ENCODE data around the gene ATF7IP. TPM values are rescaled to one million over a fixed set of nuclear protein-coding genes. Genes with fewer than 3 reads are reported as not detected.

Gene ATF7IP
- total RNA-seq, 3 donors from 2014 or later = 45.4 to 81.2 (median 48.8) TPM

- no peak for DNase-seq (ENCODE audit: low spot score in 2 of 2)
- Histone ChIP-seq H3K27ac (no peak overlapping the region), H3K4me3 (no peak overlapping the region), H3K36me3 (no peaks in the 10 kb centered on the region), H3K27me3 (no peaks in the 10 kb centered on the region), H3K4me1 (no peaks in the 10 kb centered on the region), H3K9me3 (no peaks in the 10 kb centered on the region)
- TF ChIP-seq POLR2A (IDR thresholded peaks at IDR 0.05) (no peak), POLR2AphosphoS5 (IDR thresholded peaks at IDR 0.05) (no peak), CTCF (IDR thresholded peaks at IDR 0.05) (no peak)
- intact Hi-C loops (cut with DNase I; ENCODE audit: low total_unique reads) = no loop called here
Observed at GRCh38 chr12:14532152-14532551, 166.7 kb downstream of the ATF7IP start.

- no peak for TF ChIP-seq POLR2A (IDR thresholded peaks at IDR 0.05)
- no peak for TF ChIP-seq POLR2AphosphoS5 (IDR thresholded peaks at IDR 0.05)
- no peak for TF ChIP-seq CTCF (IDR thresholded peaks at IDR 0.05)
- DNase-seq (ENCODE audit: low spot score in 2 of 2) = no peak
- no peak overlapping the region for H3K4me3 ChIP-seq
- H3K27me3 ChIP-seq = no peaks in the 10 kb centered on the region
- intact Hi-C loops (cut with DNase I; ENCODE audit: low total_unique reads) = no loop called here
- H3K4me1 ChIP-seq = no peaks in the 10 kb centered on the region
- no peaks in the 10 kb centered on the region for H3K9me3 ChIP-seq
- H3K36me3 ChIP-seq = no peaks in the 10 kb centered on the region
- no peak overlapping the region for H3K27ac ChIP-seq
Observed at GRCh38 chr12:14537088-14537487, 171.6 kb downstream of the ATF7IP start.

GRCh38 chr12:14540801-14541462 is 175.4 kb downstream of the ATF7IP start:
- Histone ChIP-seq H3K4me1 (no peaks in the 10 kb centered on the region), H3K9me3 (no peaks in the 10 kb centered on the region), H3K36me3 (no peaks in the 10 kb centered on the region), H3K27ac (no peak overlapping the region), H3K4me3 (no peak overlapping the region), H3K27me3 (no peaks in the 10 kb centered on the region)
- no peak for DNase-seq (ENCODE audit: low spot score in 2 of 2)
- TF ChIP-seq CTCF (IDR thresholded peaks at IDR 0.05) (no peak), POLR2AphosphoS5 (IDR thresholded peaks at IDR 0.05) (no peak), POLR2A (IDR thresholded peaks at IDR 0.05) (no peak)
- intact Hi-C loops (cut with DNase I; ENCODE audit: low total_unique reads) = no loop called here

- no peaks in the 10 kb centered on the region for H3K9me3 ChIP-seq
- DNase-seq (ENCODE audit: low spot score in 2 of 2) = no peak
- H3K4me3 ChIP-seq = no peak overlapping the region
- intact Hi-C loops (cut with DNase I; ENCODE audit: low total_unique reads) = no loop called here
- H3K4me1 ChIP-seq = no peaks in the 10 kb centered on the region
- TF ChIP-seq CTCF (IDR thresholded peaks at IDR 0.05) (no peak), POLR2AphosphoS5 (IDR thresholded peaks at IDR 0.05) (no peak), POLR2A (IDR thresholded peaks at IDR 0.05) (no peak)
- no peak overlapping the region for H3K27ac ChIP-seq
- no peaks in the 10 kb centered on the region for H3K27me3 ChIP-seq
- no peaks in the 10 kb centered on the region for H3K36me3 ChIP-seq
Observed at GRCh38 chr12:14545144-14546124, 180.0 kb downstream of the ATF7IP start.

GRCh38 chr12:14547571-14547970 is 182.1 kb downstream of the ATF7IP start:
- DNase-seq (ENCODE audit: low spot score in 2 of 2) = no peak
- TF ChIP-seq POLR2AphosphoS5 (IDR thresholded peaks at IDR 0.05) = no peak
- TF ChIP-seq POLR2A (IDR thresholded peaks at IDR 0.05) = no peak
- TF ChIP-seq CTCF (IDR thresholded peaks at IDR 0.05) = no peak
- Histone ChIP-seq H3K36me3 (no peaks in the 10 kb centered on the region), H3K9me3 (no peaks in the 10 kb centered on the region), H3K4me1 (no peaks in the 10 kb centered on the region), H3K4me3 (no peak overlapping the region), H3K27me3 (no peaks in the 10 kb centered on the region), H3K27ac (no peak overlapping the region)
- intact Hi-C loops (cut with DNase I; ENCODE audit: low total_unique reads) = no loop called here
